ENCODE data around the gene LONP2.

DNA sequence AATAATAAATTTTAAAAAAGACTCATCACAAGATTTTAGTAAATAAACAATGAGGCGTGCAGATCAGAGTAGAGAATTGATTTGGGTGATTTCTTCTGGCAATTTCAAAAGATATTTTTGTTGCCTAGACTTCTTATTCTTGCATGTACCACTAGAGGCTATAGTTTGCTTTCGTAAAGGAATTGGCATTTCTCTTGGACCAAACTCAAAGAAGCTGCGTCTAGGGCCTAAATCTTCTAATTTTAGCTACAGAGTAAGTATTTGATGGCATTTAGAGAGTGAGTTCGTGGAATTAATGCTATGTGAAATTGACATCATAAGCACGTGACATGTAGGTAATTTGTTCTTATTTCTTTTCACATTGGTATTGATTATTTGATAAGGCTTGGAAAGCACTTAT lies 27.6 kb downstream of the LONP2 start:
- TF ChIP-seq DNMT1 (IDR thresholded peaks at IDR 0.05) = no peak
- TF ChIP-seq MYC (IDR thresholded peaks at IDR 0.05; ENCODE audit: low read depth, low read length) = no peak
- no peak for TF ChIP-seq MYC (CRISPR knock-in tag; IDR thresholded peaks at IDR 0.05; ENCODE audit: borderline replicate concordance, low read depth)
- TF ChIP-seq, protein P1, sequence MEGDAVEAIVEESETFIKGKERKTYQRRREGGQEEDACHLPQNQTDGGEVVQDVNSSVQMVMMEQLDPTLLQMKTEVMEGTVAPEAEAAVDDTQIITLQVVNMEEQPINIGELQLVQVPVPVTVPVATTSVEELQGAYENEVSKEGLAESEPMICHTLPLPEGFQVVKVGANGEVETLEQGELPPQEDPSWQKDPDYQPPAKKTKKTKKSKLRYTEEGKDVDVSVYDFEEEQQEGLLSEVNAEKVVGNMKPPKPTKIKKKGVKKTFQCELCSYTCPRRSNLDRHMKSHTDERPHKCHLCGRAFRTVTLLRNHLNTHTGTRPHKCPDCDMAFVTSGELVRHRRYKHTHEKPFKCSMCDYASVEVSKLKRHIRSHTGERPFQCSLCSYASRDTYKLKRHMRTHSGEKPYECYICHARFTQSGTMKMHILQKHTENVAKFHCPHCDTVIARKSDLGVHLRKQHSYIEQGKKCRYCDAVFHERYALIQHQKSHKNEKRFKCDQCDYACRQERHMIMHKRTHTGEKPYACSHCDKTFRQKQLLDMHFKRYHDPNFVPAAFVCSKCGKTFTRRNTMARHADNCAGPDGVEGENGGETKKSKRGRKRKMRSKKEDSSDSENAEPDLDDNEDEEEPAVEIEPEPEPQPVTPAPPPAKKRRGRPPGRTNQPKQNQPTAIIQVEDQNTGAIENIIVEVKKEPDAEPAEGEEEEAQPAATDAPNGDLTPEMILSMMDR (IDR thresholded peaks at IDR 0.05 in 2 of 3, conservative IDR thresholded peaks at IDR 0.05 in 1 of 3; ENCODE audit: insufficient read depth in 2 of 3, low read depth in 1 of 3, low read length in 3 of 3) = no peak
- TF ChIP-seq, protein P2, sequence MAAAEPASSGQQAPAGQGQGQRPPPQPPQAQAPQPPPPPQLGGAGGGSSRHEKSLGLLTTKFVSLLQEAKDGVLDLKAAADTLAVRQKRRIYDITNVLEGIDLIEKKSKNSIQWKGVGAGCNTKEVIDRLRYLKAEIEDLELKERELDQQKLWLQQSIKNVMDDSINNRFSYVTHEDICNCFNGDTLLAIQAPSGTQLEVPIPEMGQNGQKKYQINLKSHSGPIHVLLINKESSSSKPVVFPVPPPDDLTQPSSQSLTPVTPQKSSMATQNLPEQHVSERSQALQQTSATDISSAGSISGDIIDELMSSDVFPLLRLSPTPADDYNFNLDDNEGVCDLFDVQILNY (CRISPR knock-in tag; IDR thresholded peaks at IDR 0.05) = no peak
